ENCODE data around the gene SGK1.
A peak's percentile ranks its signal among the peaks of the same experiment; 100 is the strongest.
"Not testable (repeated sequence)": the region's sequence is repeated elsewhere in the genome, so short reads cannot be mapped to it uniquely, and the experiment has no call there.

SGK1 gene

GRCh38 chr6:134254118-134254517, 63.8 kb downstream of the SGK1 start:
- peak; percentile 16 for DNase-seq

- DNase-seq = peak; percentile 25
Observed at GRCh38 chr6:134253681-134254080, 64.2 kb downstream of the SGK1 start.

DNA sequence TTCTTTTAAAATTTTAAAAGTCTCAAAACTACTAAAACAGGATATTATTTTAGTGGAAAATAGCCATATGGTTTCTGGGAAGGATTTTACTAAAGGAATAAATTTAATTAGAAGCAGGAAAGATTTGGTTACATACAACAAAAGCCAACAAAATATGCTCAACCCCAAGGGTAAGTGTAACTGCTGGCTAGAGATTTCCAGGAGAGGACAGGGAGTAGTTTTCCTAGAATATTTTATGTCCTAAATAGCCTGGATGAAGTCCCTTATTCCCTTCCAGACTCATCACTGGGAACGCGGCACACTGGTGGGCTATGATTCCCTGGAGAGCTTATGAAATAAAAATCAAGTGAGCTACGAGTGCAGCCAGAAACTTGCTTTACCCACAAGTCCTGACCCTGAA, 66.6 kb downstream of the SGK1 start:
- DNase-seq = no peak

- DNase-seq = no peak
Observed at GRCh38 chr6:134250776-134251175, 67.1 kb downstream of the SGK1 start.

- DNase-seq = no peak
Observed at GRCh38 chr6:134249759-134250602, 67.9 kb downstream of the SGK1 start.

- no peak for DNase-seq
Observed at GRCh38 chr6:134249239-134249758, 68.6 kb downstream of the SGK1 start.

DNA sequence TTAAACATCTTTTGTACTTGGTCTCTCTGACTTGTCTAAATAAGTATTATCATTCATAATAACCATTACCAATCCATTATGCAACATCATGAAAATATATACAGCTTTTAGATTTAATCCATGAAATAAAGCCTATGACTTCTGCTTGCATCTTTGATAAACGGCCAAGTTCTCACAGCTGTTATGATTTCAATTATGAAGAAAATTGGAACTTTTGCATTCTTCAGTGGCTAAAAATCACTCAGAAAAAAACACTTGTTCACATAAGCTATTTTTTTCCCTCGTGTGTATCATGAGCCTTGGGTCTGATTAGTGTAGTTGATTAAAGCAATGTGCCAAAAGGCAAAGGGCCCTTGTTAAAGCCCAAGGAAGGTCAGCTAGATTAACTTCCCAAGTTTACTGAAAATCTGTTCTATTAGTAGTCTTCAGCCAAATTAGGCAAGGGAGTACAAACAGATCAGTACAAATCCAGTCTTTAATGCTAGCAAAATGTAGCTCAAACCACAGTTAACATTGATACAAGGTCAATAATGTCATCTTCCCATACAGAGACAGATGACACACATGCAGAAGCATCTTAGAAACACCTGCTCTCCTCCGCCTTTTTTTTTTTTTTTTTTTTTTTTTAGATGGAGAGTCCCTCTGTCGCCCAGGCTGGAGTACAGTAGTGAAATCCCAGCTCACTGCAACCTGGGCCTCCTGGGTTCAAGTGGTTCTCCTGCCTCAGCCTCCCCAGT, 69.9 kb downstream of the SGK1 start:
- no peak for DNase-seq

GRCh38 chr6:134247231-134247833, 70.6 kb downstream of the SGK1 start:
- no peak for DNase-seq

GRCh38 chr6:134245706-134246105, 72.2 kb downstream of the SGK1 start:
- DNase-seq = no peak

DNA sequence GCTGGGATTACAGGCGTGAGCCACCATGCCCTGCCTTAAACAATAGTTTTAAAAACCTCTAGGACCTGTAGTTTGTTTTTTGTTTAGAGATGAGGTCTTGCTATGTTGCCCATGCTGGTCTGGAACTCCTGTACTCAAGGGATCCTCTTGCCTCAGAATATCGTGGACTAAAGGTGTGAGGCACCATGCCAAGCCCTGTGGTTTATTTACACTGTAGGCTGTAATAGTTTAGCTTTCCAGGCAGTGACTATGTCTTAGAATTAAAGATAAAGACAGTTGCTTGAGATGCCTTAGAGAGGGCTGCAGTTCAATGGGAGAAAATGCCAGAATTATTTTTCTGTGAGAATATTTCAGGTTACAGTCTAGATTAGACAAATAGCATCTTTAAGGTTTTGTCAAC, 72.9 kb downstream of the SGK1 start:
- no peak for DNase-seq

DNA sequence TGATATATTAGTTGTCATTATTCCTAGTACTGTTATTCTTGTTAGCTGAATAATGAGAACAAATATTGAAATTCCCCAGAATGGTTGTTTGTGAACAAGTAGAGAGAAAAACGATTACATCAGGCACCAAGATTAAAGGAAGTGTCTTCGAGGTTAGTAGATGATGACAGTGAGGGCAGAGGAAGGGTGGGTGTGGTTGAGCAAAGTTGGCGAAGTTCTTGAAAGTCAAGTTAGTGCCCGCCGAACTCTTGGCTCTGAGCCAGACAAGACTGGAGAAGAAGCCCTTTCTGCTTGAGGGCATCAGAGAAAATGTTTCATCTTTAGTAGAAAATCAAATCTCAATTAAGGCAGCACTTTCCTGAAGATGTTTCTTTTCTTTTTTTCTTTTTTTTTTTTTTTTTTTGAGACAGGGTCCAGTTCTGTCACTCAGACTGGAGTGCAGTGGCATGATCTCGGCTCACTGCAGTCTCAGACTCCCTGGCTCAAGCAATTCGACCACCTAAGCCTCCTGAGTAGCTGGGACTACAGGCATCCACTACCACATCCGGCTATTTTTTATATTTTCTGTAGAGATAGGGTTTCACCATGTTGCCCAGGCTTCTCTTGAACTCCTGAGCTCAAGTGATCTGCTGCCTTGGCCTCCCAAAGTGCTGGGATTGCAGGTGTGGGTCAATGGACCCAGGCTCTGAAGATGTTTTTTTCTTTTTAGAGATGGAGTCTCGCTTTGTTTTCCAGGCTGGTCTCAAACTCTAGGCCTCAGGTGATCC, 77.1 kb downstream of the SGK1 start:
- no peak for DNase-seq

GRCh38 chr6:134238960-134239795, 78.7 kb downstream of the SGK1 start:
- no peak for DNase-seq

- DNase-seq = no peak
Observed at GRCh38 chr6:134238006-134238405, 79.9 kb downstream of the SGK1 start.

DNA sequence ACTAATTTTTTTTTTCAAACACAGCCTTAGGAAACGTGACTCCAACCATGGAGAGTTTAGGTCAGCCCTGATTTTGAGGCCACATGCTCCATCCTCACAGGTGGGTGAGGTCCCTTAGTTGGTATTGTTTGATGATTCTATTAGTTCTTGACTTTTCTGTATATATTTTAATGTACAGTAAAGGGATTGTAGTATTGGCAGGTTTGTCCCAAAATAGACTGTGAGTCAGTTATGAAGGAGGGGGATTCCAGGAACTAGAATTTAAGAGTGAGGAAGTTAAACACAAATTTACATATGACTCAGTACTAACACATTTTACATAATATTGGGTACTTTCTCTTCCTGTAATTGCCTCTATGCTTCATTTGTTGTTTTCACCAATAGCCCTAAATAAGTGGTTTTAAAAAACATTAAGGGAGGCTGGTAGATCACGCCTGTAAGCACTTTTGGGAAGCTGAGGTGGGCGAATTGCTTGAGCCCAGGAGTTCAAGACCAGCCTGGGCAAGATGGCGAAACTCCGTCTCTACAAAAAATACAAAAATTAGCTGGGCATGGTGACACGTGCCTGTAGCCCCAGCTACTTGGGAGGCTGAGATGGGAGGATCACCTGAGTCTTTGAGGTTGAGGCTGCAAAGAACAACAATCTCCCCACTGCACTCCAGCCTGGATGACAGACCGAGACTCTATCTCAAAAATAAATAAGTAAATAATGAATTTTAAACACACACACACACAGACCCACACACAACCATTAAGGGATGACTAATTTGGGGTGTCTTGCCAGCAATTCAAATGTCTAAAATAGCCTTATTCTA, 81.8 kb downstream of the SGK1 start:
- no peak for DNase-seq

DNA sequence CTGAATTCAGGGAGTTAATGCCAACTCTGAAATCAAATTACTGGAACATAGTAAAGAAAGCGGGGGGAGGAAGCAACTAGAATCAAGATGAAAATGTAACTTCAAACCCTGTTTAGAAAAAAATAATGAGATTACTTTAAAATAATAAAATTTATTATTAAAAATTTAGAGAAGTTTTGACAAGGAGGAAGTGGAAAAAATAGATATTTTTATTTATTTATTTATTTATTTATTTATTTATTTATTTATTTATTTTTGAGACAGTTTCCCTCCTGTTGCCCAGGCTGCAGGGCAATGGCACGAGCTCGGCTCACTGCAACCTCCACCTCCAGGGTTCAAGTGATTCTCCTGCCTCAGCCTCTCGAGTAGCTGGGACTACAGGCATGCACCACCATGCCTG, 82.6 kb downstream of the SGK1 start:
- DNase-seq = not testable (repeated sequence)

GRCh38 chr6:134233180-134233955, 84.5 kb downstream of the SGK1 start:
- no peak for DNase-seq

- no peak for DNase-seq
Observed at GRCh38 chr6:134230940-134231339, 87.0 kb downstream of the SGK1 start.

DNA sequence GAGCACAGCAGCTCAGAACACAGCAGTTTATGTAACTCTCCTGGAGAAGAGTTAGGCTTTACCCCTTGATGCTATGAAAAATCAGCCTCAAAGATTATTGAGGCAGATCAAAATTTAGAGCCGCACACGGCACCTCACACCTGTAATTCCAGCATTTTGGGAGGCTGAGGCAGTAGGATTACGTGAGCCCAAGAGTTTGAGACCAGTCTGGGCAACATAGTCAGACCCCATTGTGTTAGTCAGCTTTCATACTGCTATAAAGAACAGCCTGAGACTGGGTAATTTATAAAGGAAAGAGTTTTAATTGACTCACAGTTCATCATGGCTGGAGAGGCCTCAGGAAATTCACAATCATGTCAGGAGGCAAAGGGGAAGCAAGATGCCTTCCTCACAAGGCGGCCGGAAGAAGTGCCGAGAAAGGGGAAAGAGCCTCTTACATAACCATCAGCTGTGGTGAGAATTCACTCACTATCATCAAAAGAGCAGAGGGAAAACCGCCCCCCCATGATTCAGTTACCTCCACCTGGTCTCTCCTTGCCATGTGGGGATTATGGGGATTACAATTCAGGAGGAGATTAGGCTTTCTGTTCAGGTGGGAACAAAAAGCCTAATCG, 87.7 kb downstream of the SGK1 start:
- no peak for DNase-seq

DNA sequence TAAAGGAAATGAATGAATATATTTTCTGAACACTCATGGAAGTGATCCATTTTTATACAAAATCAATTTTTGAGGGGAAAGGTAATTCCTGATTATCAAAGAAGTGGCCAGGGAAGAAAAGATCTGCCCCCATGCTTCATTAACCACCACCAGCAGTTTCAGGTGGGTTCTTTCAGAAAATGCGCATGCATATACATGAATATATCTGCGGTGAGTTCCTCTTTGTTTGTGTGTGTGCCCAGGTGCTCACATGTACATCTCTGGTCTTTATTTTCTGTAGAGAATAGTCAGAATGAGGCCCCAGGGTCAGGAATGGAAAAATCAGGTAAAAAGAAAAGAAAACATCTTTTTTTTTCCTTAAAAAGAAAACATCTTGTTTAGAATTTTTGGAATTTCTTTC, 88.4 kb downstream of the SGK1 start:
- DNase-seq = no peak

Measured in right kidney (tissue), 1 donor.